ENCODE results near the gene RPL18.
"Not testable (repeated sequence)": the region's sequence is repeated elsewhere in the genome, so short reads cannot be mapped to it uniquely, and the experiment has no call there.

The RPL18 gene

GRCh38 chr19:48588670-48589401 is 30.1 kb downstream of the RPL18 start:
- DNase-seq (ENCODE audit: low read depth), result peak; percentile 81

GRCh38 chr19:48587387-48587786 is 31.6 kb downstream of the RPL18 start:
- no peak for DNase-seq (ENCODE audit: low read depth)

GRCh38 chr19:48582168-48582567 is 36.8 kb downstream of the RPL18 start:
- DNase-seq (ENCODE audit: low read depth), result no peak

- no peak for DNase-seq (ENCODE audit: low read depth)
Observed at GRCh38 chr19:48578891-48579290, 40.1 kb downstream of the RPL18 start.

- DNase-seq (ENCODE audit: low read depth), result not testable (repeated sequence)
Observed at GRCh38 chr19:48577908-48578307, 41.1 kb downstream of the RPL18 start.

GRCh38 chr19:48575931-48576622 is 42.9 kb downstream of the RPL18 start:
- no peak for DNase-seq (ENCODE audit: low read depth)

- no peak for DNase-seq (ENCODE audit: low read depth)
Observed at GRCh38 chr19:48573163-48573505, 45.8 kb downstream of the RPL18 start.

DNA sequence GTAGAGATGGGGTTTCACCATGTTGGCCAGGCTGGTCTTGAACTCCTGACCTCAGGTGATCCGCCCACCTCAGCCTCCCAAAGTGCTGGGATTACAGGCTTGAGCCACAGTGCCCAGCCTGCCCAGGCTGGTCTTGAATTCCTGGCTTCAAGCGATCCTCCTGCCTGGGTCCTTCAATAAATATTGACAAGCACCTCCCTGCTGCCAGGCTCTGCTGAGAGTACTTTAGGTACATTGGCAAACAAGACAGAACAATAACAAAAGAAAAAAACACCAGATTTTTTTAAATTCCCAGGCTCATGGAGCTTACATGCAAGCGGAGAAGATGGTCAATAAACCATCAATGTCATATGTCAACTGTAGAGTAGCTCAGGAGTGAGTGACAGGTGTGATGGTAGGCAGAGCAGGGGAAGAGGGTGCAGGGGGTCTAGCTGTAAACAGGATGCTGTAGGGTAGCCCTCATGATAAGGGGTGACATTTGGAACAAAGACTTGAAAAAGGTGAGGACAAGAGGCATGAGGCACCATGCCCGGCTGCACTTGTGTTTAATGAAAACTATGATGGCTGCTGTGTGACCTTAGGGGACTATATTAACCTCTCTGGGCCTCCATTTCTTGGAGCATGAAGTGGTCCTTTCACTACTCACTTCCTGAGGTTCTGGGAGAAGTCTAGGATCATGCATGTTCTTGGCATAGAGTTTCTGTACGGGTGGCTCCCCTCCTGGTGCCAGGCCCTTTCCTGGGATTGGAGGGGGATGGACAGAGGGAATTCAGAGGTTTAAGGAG is 47.4 kb downstream of the RPL18 start:
- DNase-seq (ENCODE audit: low read depth), result no peak

GRCh38 chr19:48569814-48570213 is 49.2 kb downstream of the RPL18 start:
- DNase-seq (ENCODE audit: low read depth), result no peak

DNA sequence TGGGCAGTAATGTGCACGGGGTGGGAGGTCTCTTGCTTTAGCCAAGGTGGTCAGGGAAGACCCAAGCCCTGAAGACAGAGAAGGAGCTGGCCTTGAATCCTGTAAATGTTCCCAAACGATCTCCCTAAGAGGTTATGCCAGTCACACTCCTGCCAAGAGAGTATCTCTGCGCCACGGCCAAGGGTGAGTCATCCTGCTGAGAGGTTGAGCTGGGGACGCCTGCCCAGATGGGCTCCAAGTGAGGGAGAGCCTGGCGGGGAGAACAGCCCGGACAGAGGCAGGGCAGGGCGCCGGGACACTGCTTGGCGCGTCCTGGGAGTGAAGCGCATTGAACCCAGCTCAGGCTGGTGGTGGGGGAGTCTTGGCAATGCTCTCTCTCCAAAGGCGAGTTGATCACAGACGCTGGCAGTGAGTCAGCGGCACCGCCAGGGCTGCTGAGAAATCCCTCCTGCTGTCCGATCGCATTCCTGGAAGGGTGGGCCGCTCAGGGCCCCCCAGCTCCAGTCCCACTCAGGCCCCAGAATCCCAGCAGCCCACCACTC is 50.6 kb downstream of the RPL18 start:
- no peak for DNase-seq (ENCODE audit: low read depth)
